Uterine smooth muscle cell (primary cell): ENCODE measurements around the gene RNF34. TPM values are rescaled to one million over a fixed set of nuclear protein-coding genes. Genes with fewer than 3 reads are reported as not detected.

Experiments
- total RNA-seq: library from RNA; depleted of rRNA; stranded (reverse); fragments of >200 nt; gene quantifications from 2 replicates; pipeline ENCODE4 v1.2.3, GENCODE V29; 2014

Gene RNF34
- total RNA-seq = 53.2 and 64.7 TPM in 2 replicates

GRCh38 chr12:121399391-121400331, at the start of gene RNF34:
Gene RNF34 (plus strand): TSS chr12:121400118. CDS start chr12:121400213, 95 bp downstream.

GRCh38 chr12:121351820-121352681, 47.9 kb upstream of the RNF34 start, which contains the start of gene ANAPC5:
Gene ANAPC5 (minus strand): TSS chr12:121352411. CDS start chr12:121352340, 71 bp downstream.

Other genes starting within 250 kb of the RNF34 start
- 40.6 and 52.1 TPM in 2 replicates for gene P2RX4, start 190.0 kb upstream of the RNF34 start, total RNA-seq
- gene CAMKK2, start 103.4 kb upstream of the RNF34 start, total RNA-seq = 14.4 and 14.9 TPM in 2 replicates
- 141 and 158 TPM in 2 replicates for gene ANAPC5, start 47.7 kb upstream of the RNF34 start, total RNA-seq
- gene KDM2B, start 180.9 kb downstream of the RNF34 start, total RNA-seq = 29.2 and 47.9 TPM in 2 replicates
- gene ORAI1, start 226.4 kb downstream of the RNF34 start, total RNA-seq = 8.5 and 10.1 TPM in 2 replicates